Loucy (cell line): ENCODE measurements around the gene NPTN.

Source experiments
- H2AFZ ChIP-seq: fragments of 200-600 bp; sonication (generic); 2 replicates; pipeline ENCODE4 v1.6.0; 2016; ENCODE audit warnings: antibody characterized with exemption, mild to moderate bottlenecking, low read length, moderate library complexity
- H3F3A ChIP-seq: fragments of 200-600 bp; 2 replicates; pipeline ENCODE4 v1.6.0; 2016; ENCODE audit warnings: antibody characterized with exemption, low read depth, mild to moderate bottlenecking
- H3K27me3 ChIP-seq: fragments of 200-600 bp; sonication (generic); 2 replicates; pipeline ENCODE4 v1.6.1; 2014; ENCODE audit warnings: low read length, mild to moderate bottlenecking; ENCODE audit not compliant: insufficient read depth, poor library complexity, severe bottlenecking
- H3K36me3 ChIP-seq: fragments of 200-600 bp; sonication (generic); 2 replicates; pipeline ENCODE4 v1.6.1; 2016; ENCODE audit warnings: low read length; ENCODE audit not compliant: insufficient read depth
- H3K4me1 ChIP-seq: fragments of 200-600 bp; sonication (generic); 2 replicates; pipeline ENCODE4 v1.5.1; 2014; ENCODE audit warnings: low read length, mild to moderate bottlenecking; ENCODE audit not compliant: insufficient read depth, poor library complexity, severe bottlenecking
- H3K4me2 ChIP-seq: fragments of 200-600 bp; sonication (generic); 2 replicates; pipeline ENCODE4 v1.6.0; 2014; ENCODE audit warnings: antibody characterized with exemption, low read length, low read depth, mild to moderate bottlenecking; ENCODE audit not compliant: poor library complexity, severe bottlenecking
- H3K4me3 ChIP-seq: fragments of 200-600 bp; sonication (generic); 2 replicates; pipeline ENCODE4 v1.5.1; 2014; ENCODE audit warnings: low read length, mild to moderate bottlenecking, mixed read lengths; ENCODE audit not compliant: poor library complexity, severe bottlenecking
- H3K79me2 ChIP-seq: fragments of 200-600 bp; sonication (generic); 2 replicates; pipeline ENCODE4 v1.6.1; 2014; ENCODE audit warnings: low read length; ENCODE audit not compliant: insufficient read depth
- H3K9ac ChIP-seq: fragments of 200-600 bp; sonication (generic); 2 replicates; pipeline ENCODE4 v1.6.0; 2014; ENCODE audit warnings: mild to moderate bottlenecking, low read depth, low read length, moderate library complexity; ENCODE audit not compliant: poor library complexity, severe bottlenecking
- H3K9me2 ChIP-seq: fragments of 200-600 bp; sonication (generic); replicated peaks from 2 replicates; pipeline ENCODE4 v1.6.1; 2016; ENCODE audit warnings: low read depth, low read length, mixed read lengths
- H3K9me3 ChIP-seq: fragments of 200-600 bp; sonication (generic); 2 replicates; pipeline ENCODE4 v1.6.1; 2014; ENCODE audit warnings: mild to moderate bottlenecking, antibody characterized with exemption, low read length, low read depth; ENCODE audit not compliant: insufficient read depth
- H4K20me1 ChIP-seq: fragments of 200-600 bp; sonication (generic); 2 replicates; pipeline ENCODE4 v1.6.0; 2014; ENCODE audit warnings: antibody characterized with exemption, low read length, mild to moderate bottlenecking; ENCODE audit not compliant: insufficient read depth, poor library complexity, severe bottlenecking
- CTCF ChIP-seq: fragments of 200-600 bp; sonication (generic); conservative IDR thresholded peaks from 2 replicates; pipeline ENCODE4 v1.5.1; 2014; ENCODE audit warnings: mild to moderate bottlenecking, antibody characterized with exemption, low read length
- EZH2phosphoT487 ChIP-seq: fragments of 200-600 bp; IDR thresholded peaks from 2 replicates; pipeline ENCODE4 v1.6.1; 2018; ENCODE audit warnings: antibody characterized with exemption, mild to moderate bottlenecking, moderate library complexity, borderline replicate concordance

Gene NPTN

DNA sequence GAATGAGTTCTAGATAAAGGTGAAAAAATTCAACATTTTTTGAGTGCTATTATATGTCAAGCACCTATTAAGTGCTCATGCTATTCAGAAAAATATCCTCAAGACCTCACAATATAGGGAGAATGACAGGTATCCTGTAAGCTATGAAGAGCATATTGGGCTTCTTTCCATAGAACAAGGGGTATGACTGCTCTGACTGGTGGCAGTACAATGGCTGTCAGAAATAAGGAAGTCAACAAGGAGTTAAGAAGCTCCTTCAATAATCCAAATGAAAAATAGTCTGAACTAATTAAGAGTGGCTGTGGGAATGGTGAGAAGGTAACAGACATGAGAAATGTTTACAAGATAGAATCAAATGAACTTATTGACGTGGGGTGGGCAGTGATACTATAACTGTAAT is 24.7 kb downstream of the NPTN start:
- H3F3A ChIP-seq = no peaks in the 10 kb centered on the region
- peaks cover 82% of the 10 kb centered on the region for H3K79me2 ChIP-seq
- peaks cover 13% of the 10 kb centered on the region for H4K20me1 ChIP-seq
- H3K9me2 ChIP-seq = no peaks in the 10 kb centered on the region
- H3K9me3 ChIP-seq = no peaks in the 10 kb centered on the region
- H2AFZ ChIP-seq = no peak overlapping the region
- H3K9ac ChIP-seq = no peak overlapping the region
- H3K4me2 ChIP-seq = no peak overlapping the region
- no peaks in the 10 kb centered on the region for H3K27me3 ChIP-seq
- TF ChIP-seq CTCF (no peak), EZH2phosphoT487 (no peak)
- no peaks in the 10 kb centered on the region for H3K36me3 ChIP-seq
- no peak overlapping the region for H3K4me3 ChIP-seq
- H3K4me1 ChIP-seq = peaks cover 14% of the 10 kb centered on the region

- H3K79me2 ChIP-seq = peaks cover 78% of the 10 kb centered on the region
These were observed 25.3 kb downstream of the NPTN start for GRCh38 chr15:73607843-73608242.

DNA sequence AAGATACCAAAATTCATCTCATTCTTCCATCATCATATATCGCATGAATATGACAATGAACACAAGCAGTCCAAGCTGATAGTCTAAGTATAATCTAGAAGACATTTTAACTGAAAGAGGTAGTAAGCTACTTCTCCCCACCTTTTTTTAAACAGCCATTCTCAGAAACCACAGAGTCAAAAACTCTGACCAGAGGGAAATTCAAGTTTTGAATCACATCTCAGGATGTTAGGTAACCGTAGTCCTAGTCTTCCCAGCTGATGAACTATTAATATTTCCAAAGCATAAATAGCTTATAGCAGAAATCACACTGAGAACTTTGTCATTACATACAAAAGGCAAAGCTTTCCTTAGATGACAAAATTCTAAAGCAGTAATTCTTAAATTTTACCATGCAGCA is 25.8 kb downstream of the NPTN start:
- H2AFZ ChIP-seq = no peak overlapping the region
- H3K9ac ChIP-seq = no peak overlapping the region
- H3K4me2 ChIP-seq = no peak overlapping the region
- H3K79me2 ChIP-seq = peaks cover 75% of the 10 kb centered on the region
- no peaks in the 10 kb centered on the region for H3F3A ChIP-seq
- no peak overlapping the region for H3K4me3 ChIP-seq
- H3K9me2 ChIP-seq = no peaks in the 10 kb centered on the region
- no peaks in the 10 kb centered on the region for H3K27me3 ChIP-seq
- H3K9me3 ChIP-seq = no peaks in the 10 kb centered on the region
- H3K36me3 ChIP-seq = no peaks in the 10 kb centered on the region
- peaks cover 13% of the 10 kb centered on the region for H4K20me1 ChIP-seq
- TF ChIP-seq CTCF = no peak
- no peak for TF ChIP-seq EZH2phosphoT487
- H3K4me1 ChIP-seq = peaks cover 22% of the 10 kb centered on the region

More at GRCh38 chr15:73607843-73608242, 25.3 kb downstream of the NPTN start:
- TF ChIP-seq CTCF (no peak), EZH2phosphoT487 (no peak)
- H3F3A ChIP-seq = no peaks in the 10 kb centered on the region
- no peak overlapping the region for H3K4me3 ChIP-seq
- peaks cover 13% of the 10 kb centered on the region for H4K20me1 ChIP-seq
- no peaks in the 10 kb centered on the region for H3K9me2 ChIP-seq
- no peaks in the 10 kb centered on the region for H3K27me3 ChIP-seq
- H3K4me2 ChIP-seq = no peak overlapping the region
- H2AFZ ChIP-seq = no peak overlapping the region
- H3K9ac ChIP-seq = no peak overlapping the region
- peaks cover 18% of the 10 kb centered on the region for H3K4me1 ChIP-seq
- H3K36me3 ChIP-seq = no peaks in the 10 kb centered on the region
- no peaks in the 10 kb centered on the region for H3K9me3 ChIP-seq
